Retina (tissue), 1 donor: ENCODE data around the gene DUSP16.
"Not testable (repeated sequence)": the region's sequence is repeated elsewhere in the genome, so short reads cannot be mapped to it uniquely, and the experiment has no call there.

Experiments
- DNase-seq: peaks from one replicate; pipeline ENCODE4 v3.0.0-alpha.2; 2016

DUSP16 gene

GRCh38 chr12:12488296-12488695, 74.4 kb downstream of the DUSP16 start:
- no peak for DNase-seq

- no peak for DNase-seq
Observed at GRCh38 chr12:12487490-12487889, 75.2 kb downstream of the DUSP16 start.

- DNase-seq, result no peak
Observed at GRCh38 chr12:12486661-12487240, 75.9 kb downstream of the DUSP16 start.

GRCh38 chr12:12483438-12483837, 79.2 kb downstream of the DUSP16 start:
- DNase-seq, result no peak

GRCh38 chr12:12482959-12483358, 79.7 kb downstream of the DUSP16 start:
- no peak for DNase-seq

- DNase-seq, result no peak
Observed at GRCh38 chr12:12482150-12482761, 80.4 kb downstream of the DUSP16 start.

GRCh38 chr12:12481631-12482030, 81.0 kb downstream of the DUSP16 start:
- DNase-seq, result no peak

- no peak for DNase-seq
Observed at GRCh38 chr12:12480074-12480473, 82.6 kb downstream of the DUSP16 start.

- DNase-seq, result no peak
Observed at GRCh38 chr12:12477532-12477890, 85.2 kb downstream of the DUSP16 start.

- DNase-seq, result no peak
Observed at GRCh38 chr12:12476857-12477531, 85.7 kb downstream of the DUSP16 start.

- no peak for DNase-seq
Observed at GRCh38 chr12:12474931-12475795, 87.5 kb downstream of the DUSP16 start.

GRCh38 chr12:12474471-12474928, 88.2 kb downstream of the DUSP16 start:
- no peak for DNase-seq

- DNase-seq, result no peak
Observed at GRCh38 chr12:12473223-12473622, 89.4 kb downstream of the DUSP16 start.

GRCh38 chr12:12471982-12472961, 90.4 kb downstream of the DUSP16 start:
- not testable (repeated sequence) for DNase-seq

- DNase-seq, result no peak
Observed at GRCh38 chr12:12470751-12471306, 91.8 kb downstream of the DUSP16 start.

- DNase-seq, result no peak
Observed at GRCh38 chr12:12469386-12469785, 93.3 kb downstream of the DUSP16 start.

- no peak for DNase-seq
Observed at GRCh38 chr12:12468575-12468974, 94.1 kb downstream of the DUSP16 start.

GRCh38 chr12:12467688-12468261, 94.9 kb downstream of the DUSP16 start:
- peak; percentile 18 for DNase-seq

- DNase-seq, result no peak
Observed at GRCh38 chr12:12467264-12467663, 95.4 kb downstream of the DUSP16 start.

GRCh38 chr12:12466157-12466556, 96.5 kb downstream of the DUSP16 start:
- no peak for DNase-seq

- no peak for DNase-seq
Observed at GRCh38 chr12:12465522-12465921, 97.1 kb downstream of the DUSP16 start.
